Smooth muscle cell (in vitro differentiated cells): ENCODE data around the gene NPDC1. TPM values are rescaled to one million over a fixed set of nuclear protein-coding genes. Genes with fewer than 3 reads are reported as not detected.

Source experiments
- DNase-seq: peaks from one replicate; lab custom pipeline; 2025; ENCODE audit not compliant: unreplicated experiment; lab: John Stamatoyannopoulos, UW
- H2AFZ ChIP-seq: fragments of 200-600 bp; sonication (generic); 2 replicates; pipeline ENCODE4 v1.6.0; 2016; ENCODE audit warnings: antibody characterized with exemption, low read depth, mild to moderate bottlenecking
- H3F3A ChIP-seq: fragments of 200-600 bp; sonication (generic); 2 replicates; pipeline ENCODE4 v1.6.0; 2017; ENCODE audit warnings: antibody characterized with exemption, low read depth
- H3K27ac ChIP-seq: fragments of 200-600 bp; sonication (generic); 2 replicates; pipeline ENCODE4 v1.5.1; 2016; ENCODE audit warnings: low read depth, mild to moderate bottlenecking
- H3K27me3 ChIP-seq: fragments of 200-600 bp; sonication (generic); 2 replicates; pipeline ENCODE4 v1.6.1; 2016; ENCODE audit warnings: low read depth, mild to moderate bottlenecking
- H3K36me3 ChIP-seq: fragments of 200-600 bp; sonication (generic); 2 replicates; pipeline ENCODE4 v1.5.1; 2016; ENCODE audit warnings: low read depth
- H3K4me1 ChIP-seq: fragments of 200-600 bp; sonication (generic); 2 replicates; pipeline ENCODE4 v1.5.1; 2016; ENCODE audit warnings: low read depth
- H3K4me2 ChIP-seq: fragments of 200-600 bp; sonication (generic); 2 replicates; pipeline ENCODE4 v1.6.0; 2016; ENCODE audit warnings: mild to moderate bottlenecking
- H3K4me3 ChIP-seq: fragments of 200-600 bp; sonication (generic); 2 replicates; pipeline ENCODE4 v1.5.1; 2016; ENCODE audit warnings: mild to moderate bottlenecking
- H3K79me2 ChIP-seq: fragments of 200-600 bp; sonication (generic); 2 replicates; pipeline ENCODE4 v1.6.0; 2016; ENCODE audit warnings: low read depth, mild to moderate bottlenecking
- H3K9ac ChIP-seq: fragments of 200-600 bp; sonication (generic); 2 replicates; pipeline ENCODE4 v1.6.0; 2016; ENCODE audit warnings: low read depth
- H3K9me3 ChIP-seq: fragments of 200-600 bp; sonication (generic); replicated peaks from 2 replicates; pipeline ENCODE4 v1.5.1; 2016; ENCODE audit warnings: low read depth
- H4K20me1 ChIP-seq: fragments of 200-600 bp; sonication (generic); 2 replicates; pipeline ENCODE4 v1.6.0; 2016; ENCODE audit warnings: low read depth
- CTCF ChIP-seq: fragments of 200-600 bp; sonication (generic); IDR thresholded peaks from 2 replicates; pipeline ENCODE4 v1.5.1; 2017; ENCODE audit warnings: borderline replicate concordance, mild to moderate bottlenecking, antibody characterized with exemption; ENCODE audit not compliant: insufficient read depth, poor library complexity, severe bottlenecking
- WGBS: methylation state at CpG from one replicate; pipeline ENCODE4 v1.1.7; 2016; ENCODE audit warnings: low lambda C conversion rate; 5-methylcytosine and 5-hydroxymethylcytosine counted together
- polyA plus RNA-seq: library from polyadenylated mRNA; unstranded; fragments of >200 nt; fragmentation: Nextera tagmentation; extraction: Ambion mirVana; gene quantifications from 2 replicates; pipeline ENCODE4 v1.2.1, GENCODE V29; 2016
- total RNA-seq: library from RNA; depleted of rRNA; stranded (reverse); fragments of >200 nt; gene quantifications from 2 replicates; pipeline ENCODE4 v1.2.3, GENCODE V29; 2014

The NPDC1 gene
- total and polyA plus RNA-seq, 2 experiments from 2014 or later: 9.9 to 19.3 TPM

- H2AFZ ChIP-seq: no peak overlapping the region
- H3K4me1 ChIP-seq: no peaks in the 10 kb centered on the region
- DNase-seq: no peak
- TF ChIP-seq CTCF: no peak
- no peaks in the 10 kb centered on the region for H3K27me3 ChIP-seq
- H3K4me2 ChIP-seq: no peak overlapping the region
- no peaks in the 10 kb centered on the region for H3K36me3 ChIP-seq
- no peaks in the 10 kb centered on the region for H3K79me2 ChIP-seq
- WGBS: 97% methylated on average over 25 of the region's 25 CpGs
- H3F3A ChIP-seq: no peaks in the 10 kb centered on the region
- no peaks in the 10 kb centered on the region for H3K9me3 ChIP-seq
- no peak overlapping the region for H3K27ac ChIP-seq
- no peaks in the 10 kb centered on the region for H4K20me1 ChIP-seq
- no peak overlapping the region for H3K4me3 ChIP-seq
- H3K9ac ChIP-seq: no peak overlapping the region
These were observed 30.4 kb downstream of the NPDC1 start for GRCh38 chr9:137015540-137015930.

- Histone ChIP-seq H3K9me3 (no peaks in the 10 kb centered on the region), H3K27ac (no peak overlapping the region), H3F3A (no peaks in the 10 kb centered on the region), H3K36me3 (no peaks in the 10 kb centered on the region), H3K9ac (no peak overlapping the region), H4K20me1 (no peaks in the 10 kb centered on the region), H3K27me3 (no peaks in the 10 kb centered on the region), H3K4me3 (no peak overlapping the region), H2AFZ (no peak overlapping the region), H3K79me2 (no peaks in the 10 kb centered on the region), H3K4me2 (no peak overlapping the region), H3K4me1 (no peaks in the 10 kb centered on the region)
- WGBS: 98% methylated on average over 36 of the region's 36 CpGs
- DNase-seq: no peak
- no peak for TF ChIP-seq CTCF
These were observed 31.0 kb downstream of the NPDC1 start for GRCh38 chr9:137014776-137015539.

GRCh38 chr9:137014166-137014565, 31.8 kb downstream of the NPDC1 start:
- 94% methylated on average over 23 of the region's 23 CpGs for WGBS
- no peak for DNase-seq

More at GRCh38 chr9:137014166-137014565, 31.8 kb downstream of the NPDC1 start:
- no peaks in the 10 kb centered on the region for H3K79me2 ChIP-seq
- no peak for TF ChIP-seq CTCF
- no peak overlapping the region for H3K4me3 ChIP-seq
- no peaks in the 10 kb centered on the region for H3F3A ChIP-seq
- no peaks in the 10 kb centered on the region for H3K27me3 ChIP-seq
- H3K4me1 ChIP-seq: no peaks in the 10 kb centered on the region
- no peaks in the 10 kb centered on the region for H3K36me3 ChIP-seq
- no peak overlapping the region for H3K4me2 ChIP-seq
- no peaks in the 10 kb centered on the region for H4K20me1 ChIP-seq
- H3K27ac ChIP-seq: no peak overlapping the region
- H2AFZ ChIP-seq: no peak overlapping the region
- no peak overlapping the region for H3K9ac ChIP-seq
- no peaks in the 10 kb centered on the region for H3K9me3 ChIP-seq
